Measurements from ENCODE around the gene KCND1.

Gene KCND1

DNA sequence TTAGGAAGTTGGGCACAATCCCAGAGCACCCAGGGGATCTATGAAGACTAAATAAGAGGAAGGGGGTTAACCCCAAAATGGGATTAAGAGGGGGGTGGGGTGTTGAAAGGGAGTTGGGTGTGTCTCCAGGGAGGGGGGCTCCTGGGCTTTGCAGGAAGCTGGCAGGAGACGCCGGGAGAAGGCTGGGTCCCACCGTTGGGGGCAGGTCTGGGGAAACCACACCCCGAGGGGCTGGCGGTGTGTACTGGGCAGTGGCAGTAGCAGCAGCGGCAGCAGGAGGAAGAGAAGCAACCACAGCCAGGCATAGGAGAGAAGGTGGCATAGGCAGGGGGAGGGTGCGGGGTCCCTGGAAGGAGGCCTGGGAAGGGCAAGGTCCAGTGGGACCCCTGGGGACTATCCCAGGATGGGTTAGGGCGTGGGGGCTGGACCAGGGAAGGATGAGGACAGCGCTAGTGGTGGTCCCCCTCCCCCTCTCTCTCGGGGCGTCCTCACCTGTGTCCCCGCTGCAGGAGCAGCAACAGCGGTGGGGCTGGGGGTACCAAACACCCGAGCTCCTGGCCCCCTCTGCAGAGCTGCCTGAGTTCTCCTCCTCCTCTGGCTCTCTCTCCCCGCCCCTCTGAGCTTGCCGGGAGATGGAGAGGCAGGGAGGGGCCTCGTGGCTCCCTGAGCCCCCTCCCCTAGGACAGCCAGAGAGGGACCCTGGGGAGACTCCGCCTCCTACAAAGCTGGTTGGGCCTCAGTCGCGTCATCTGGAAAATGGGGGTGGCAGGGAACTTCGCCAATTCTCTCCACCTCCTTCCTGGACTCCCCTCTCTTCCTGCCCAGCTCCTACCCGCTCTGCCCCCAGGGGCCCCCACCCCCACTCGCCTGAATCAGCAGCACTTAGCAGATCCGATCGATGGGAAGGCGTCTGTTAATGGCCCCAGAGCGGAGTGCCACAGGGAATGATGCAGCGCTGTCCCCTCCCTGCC lies at the start of gene KCND1:
KCND1 (minus strand) TSS at position 596 of the 971 bp plus-strand sequence. CDS start 1,573 bp downstream, outside the sequence.
- Histone ChIP-seq H3K36me3 (ENCODE audit: control insufficient read depth in 2 of 2, insufficient read depth in 1 of 2, low read length in 2 of 2) (peaks cover 0 to 24% of the 10 kb centered on the region in 2 experiments; a peak in 1 of 3 replicates), H3K4me1 (ENCODE audit: control insufficient read depth, insufficient read depth, low read length) (peaks cover 5% of the 10 kb centered on the region; the same call in 1 of the 2 replicates), H3K9me3 (ENCODE audit: control insufficient read depth, insufficient read depth, low read depth, low read length) (no peaks in the 10 kb centered on the region), H3K4me3 (ENCODE audit: low read depth, low read length) (no peak within 1 kb of the TSS), H3K27ac (ENCODE audit: extremely low read depth, low read depth, low read length) (no peak within 1 kb of the TSS)
- ChIA-PET POLR2A (interaction anchor here (0.5 to 2.4 kb wide), 9 partner anchors 10 to 340 kb away, joined by 3 to 20 read pairs (median 3); partner anchors contain the start of genes GRIPAP1 and TFE3), CTCF (interaction anchor here (0.6 to 1.7 kb wide), 11 partner anchors 10 to 153 kb away, joined by 3 to 7 read pairs (median 3); no protein-coding TSS in a partner anchor)
- no peak for TF ChIP-seq ZNF335 (tag by site-specific recombination; conservative IDR thresholded peaks at IDR 0.05)
- TF ChIP-seq, protein P1, sequence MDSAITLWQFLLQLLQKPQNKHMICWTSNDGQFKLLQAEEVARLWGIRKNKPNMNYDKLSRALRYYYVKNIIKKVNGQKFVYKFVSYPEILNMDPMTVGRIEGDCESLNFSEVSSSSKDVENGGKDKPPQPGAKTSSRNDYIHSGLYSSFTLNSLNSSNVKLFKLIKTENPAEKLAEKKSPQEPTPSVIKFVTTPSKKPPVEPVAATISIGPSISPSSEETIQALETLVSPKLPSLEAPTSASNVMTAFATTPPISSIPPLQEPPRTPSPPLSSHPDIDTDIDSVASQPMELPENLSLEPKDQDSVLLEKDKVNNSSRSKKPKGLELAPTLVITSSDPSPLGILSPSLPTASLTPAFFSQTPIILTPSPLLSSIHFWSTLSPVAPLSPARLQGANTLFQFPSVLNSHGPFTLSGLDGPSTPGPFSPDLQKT (IDR thresholded peaks at IDR 0.05; ENCODE audit: borderline replicate concordance, low read depth, low read length) = no peak
- TF ChIP-seq ZNF211 (tag by site-specific recombination; IDR thresholded peaks at IDR 0.05; ENCODE audit: low read depth) = no peak
- TF ChIP-seq ZNF558 (tag by site-specific recombination; IDR thresholded peaks at IDR 0.05) = no peak
- no peak for TF ChIP-seq GLI4 (tag by site-specific recombination; IDR thresholded peaks at IDR 0.05)
- no peak for TF ChIP-seq ZNF223 (tag by site-specific recombination; IDR thresholded peaks at IDR 0.05)
- no peak for TF ChIP-seq ZNF138 (tag by site-specific recombination; IDR thresholded peaks at IDR 0.05; ENCODE audit: borderline replicate concordance)
- no peak for TF ChIP-seq HOXD13 (CRISPR knock-in tag; IDR thresholded peaks at IDR 0.05; ENCODE audit: borderline replicate concordance)
- no peak for TF ChIP-seq REST (tag by site-specific recombination; IDR thresholded peaks at IDR 0.05)
- TF ChIP-seq ZNF785 (tag by site-specific recombination; IDR thresholded peaks at IDR 0.05) = no peak
- peak; percentile 53 for TF ChIP-seq SP3 (tag by site-specific recombination; IDR thresholded peaks at IDR 0.05)
- no peak for TF ChIP-seq ZNF132 (tag by site-specific recombination; IDR thresholded peaks at IDR 0.05; ENCODE audit: borderline replicate concordance)
- no peak for TF ChIP-seq ZNF146 (tag by site-specific recombination; IDR thresholded peaks at IDR 0.05)
- no peak for TF ChIP-seq ZNF404 (tag by site-specific recombination; IDR thresholded peaks at IDR 0.05)
- TF ChIP-seq TRIM28 (IDR thresholded peaks at IDR 0.05; ENCODE audit: borderline replicate concordance, low read length) = no peak
- no peak for TF ChIP-seq ZBTB26 (tag by site-specific recombination; optimal IDR thresholded peaks at IDR 0.05)
- TF ChIP-seq SP2 (tag by site-specific recombination; IDR thresholded peaks at IDR 0.05) = peak; percentile 36
- TF ChIP-seq, protein P2, sequence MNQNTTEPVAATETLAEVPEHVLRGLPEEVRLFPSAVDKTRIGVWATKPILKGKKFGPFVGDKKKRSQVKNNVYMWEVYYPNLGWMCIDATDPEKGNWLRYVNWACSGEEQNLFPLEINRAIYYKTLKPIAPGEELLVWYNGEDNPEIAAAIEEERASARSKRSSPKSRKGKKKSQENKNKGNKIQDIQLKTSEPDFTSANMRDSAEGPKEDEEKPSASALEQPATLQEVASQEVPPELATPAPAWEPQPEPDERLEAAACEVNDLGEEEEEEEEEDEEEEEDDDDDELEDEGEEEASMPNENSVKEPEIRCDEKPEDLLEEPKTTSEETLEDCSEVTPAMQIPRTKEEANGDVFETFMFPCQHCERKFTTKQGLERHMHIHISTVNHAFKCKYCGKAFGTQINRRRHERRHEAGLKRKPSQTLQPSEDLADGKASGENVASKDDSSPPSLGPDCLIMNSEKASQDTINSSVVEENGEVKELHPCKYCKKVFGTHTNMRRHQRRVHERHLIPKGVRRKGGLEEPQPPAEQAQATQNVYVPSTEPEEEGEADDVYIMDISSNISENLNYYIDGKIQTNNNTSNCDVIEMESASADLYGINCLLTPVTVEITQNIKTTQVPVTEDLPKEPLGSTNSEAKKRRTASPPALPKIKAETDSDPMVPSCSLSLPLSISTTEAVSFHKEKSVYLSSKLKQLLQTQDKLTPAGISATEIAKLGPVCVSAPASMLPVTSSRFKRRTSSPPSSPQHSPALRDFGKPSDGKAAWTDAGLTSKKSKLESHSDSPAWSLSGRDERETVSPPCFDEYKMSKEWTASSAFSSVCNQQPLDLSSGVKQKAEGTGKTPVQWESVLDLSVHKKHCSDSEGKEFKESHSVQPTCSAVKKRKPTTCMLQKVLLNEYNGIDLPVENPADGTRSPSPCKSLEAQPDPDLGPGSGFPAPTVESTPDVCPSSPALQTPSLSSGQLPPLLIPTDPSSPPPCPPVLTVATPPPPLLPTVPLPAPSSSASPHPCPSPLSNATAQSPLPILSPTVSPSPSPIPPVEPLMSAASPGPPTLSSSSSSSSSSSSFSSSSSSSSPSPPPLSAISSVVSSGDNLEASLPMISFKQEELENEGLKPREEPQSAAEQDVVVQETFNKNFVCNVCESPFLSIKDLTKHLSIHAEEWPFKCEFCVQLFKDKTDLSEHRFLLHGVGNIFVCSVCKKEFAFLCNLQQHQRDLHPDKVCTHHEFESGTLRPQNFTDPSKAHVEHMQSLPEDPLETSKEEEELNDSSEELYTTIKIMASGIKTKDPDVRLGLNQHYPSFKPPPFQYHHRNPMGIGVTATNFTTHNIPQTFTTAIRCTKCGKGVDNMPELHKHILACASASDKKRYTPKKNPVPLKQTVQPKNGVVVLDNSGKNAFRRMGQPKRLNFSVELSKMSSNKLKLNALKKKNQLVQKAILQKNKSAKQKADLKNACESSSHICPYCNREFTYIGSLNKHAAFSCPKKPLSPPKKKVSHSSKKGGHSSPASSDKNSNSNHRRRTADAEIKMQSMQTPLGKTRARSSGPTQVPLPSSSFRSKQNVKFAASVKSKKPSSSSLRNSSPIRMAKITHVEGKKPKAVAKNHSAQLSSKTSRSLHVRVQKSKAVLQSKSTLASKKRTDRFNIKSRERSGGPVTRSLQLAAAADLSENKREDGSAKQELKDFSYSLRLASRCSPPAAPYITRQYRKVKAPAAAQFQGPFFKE (tag by site-specific recombination; IDR thresholded peaks at IDR 0.05; ENCODE audit: borderline replicate concordance) = no peak
- TF ChIP-seq, protein P3, sequence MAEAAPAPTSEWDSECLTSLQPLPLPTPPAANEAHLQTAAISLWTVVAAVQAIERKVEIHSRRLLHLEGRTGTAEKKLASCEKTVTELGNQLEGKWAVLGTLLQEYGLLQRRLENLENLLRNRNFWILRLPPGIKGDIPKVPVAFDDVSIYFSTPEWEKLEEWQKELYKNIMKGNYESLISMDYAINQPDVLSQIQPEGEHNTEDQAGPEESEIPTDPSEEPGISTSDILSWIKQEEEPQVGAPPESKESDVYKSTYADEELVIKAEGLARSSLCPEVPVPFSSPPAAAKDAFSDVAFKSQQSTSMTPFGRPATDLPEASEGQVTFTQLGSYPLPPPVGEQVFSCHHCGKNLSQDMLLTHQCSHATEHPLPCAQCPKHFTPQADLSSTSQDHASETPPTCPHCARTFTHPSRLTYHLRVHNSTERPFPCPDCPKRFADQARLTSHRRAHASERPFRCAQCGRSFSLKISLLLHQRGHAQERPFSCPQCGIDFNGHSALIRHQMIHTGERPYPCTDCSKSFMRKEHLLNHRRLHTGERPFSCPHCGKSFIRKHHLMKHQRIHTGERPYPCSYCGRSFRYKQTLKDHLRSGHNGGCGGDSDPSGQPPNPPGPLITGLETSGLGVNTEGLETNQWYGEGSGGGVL (tag by site-specific recombination; IDR thresholded peaks at IDR 0.05) = peak; percentile 91
- TF ChIP-seq SCRT1 (tag by site-specific recombination; IDR thresholded peaks at IDR 0.05; ENCODE audit: borderline replicate concordance) = no peak
- no peak for TF ChIP-seq ZNF792 (tag by site-specific recombination; IDR thresholded peaks at IDR 0.05)

Data from HEK293 (cell line).